ENCODE results near the gene MT1G. TPM values are rescaled to one million over a fixed set of nuclear protein-coding genes. Genes with fewer than 3 reads are reported as not detected.
A peak's percentile ranks its signal among the peaks of the same experiment; 100 is the strongest.
"Not testable (repeated sequence)": the region's sequence is repeated elsewhere in the genome, so short reads cannot be mapped to it uniquely, and the experiment has no call there.

MT1G gene
- total RNA-seq (not detected), polyA plus RNA-seq (1 to 10 TPM in 1 of 2 donors, not detected in 1; 1.3 TPM)

DNA sequence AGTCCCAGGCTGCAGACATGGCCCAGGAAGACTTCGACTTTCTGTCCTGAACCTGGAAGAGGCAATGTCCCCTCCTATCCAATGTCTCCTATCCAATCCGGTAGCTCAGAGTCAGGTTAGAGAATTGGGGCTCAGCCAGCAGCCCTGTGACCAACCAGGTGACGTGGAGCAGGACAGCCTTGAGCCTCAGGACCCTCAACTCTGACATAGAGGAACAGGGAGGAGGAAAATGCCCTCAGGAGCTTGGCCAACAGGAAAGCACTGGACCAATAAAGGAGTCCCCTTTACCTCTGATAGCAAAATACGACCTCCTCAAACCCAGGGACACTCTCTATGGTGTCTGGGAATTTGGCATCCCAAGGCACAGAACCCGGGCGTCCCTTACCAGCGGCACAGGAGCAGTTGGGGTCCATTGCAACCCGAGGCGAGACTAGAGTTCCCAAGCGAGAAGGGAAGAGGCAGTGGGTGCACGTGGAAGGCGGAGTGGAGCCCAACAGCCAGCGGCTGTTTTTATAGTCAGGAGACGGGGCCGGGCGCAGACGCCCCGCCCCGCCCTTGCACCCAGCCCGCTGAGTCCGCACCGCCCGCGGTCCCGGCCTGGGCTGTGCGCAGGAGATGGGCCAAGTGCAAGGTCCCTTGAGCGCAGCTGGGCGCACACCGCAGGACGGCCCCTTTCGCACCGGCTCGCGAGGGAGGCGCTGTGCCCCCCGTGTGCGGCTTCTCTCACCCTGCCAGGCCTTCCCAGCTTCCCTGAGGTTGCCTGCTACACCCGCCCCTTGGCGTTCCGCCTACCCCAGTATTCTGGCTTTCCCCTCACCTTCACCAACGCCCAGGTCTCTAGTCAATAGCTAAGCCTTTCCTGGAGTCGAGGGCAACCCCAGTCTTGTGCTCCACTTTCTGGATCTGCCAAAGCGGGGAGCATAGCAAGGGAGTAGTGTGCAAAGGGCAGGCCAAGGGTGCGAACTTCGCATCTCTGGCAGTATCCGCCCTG lies at the start of gene MT1G:
Gene MT1G, minus strand, starts transcription at position 485 of the 991 bp plus-strand sequence. Its CDS starts 72 bp downstream, at position 413.
- no peaks in the 10 kb centered on the region for H3K9me3 ChIP-seq (ENCODE audit: control insufficient read depth in 1 of 2, low read length in 2 of 2)
- H3K4me3 ChIP-seq (ENCODE audit: low read length in 2 of 2), result no peak within 1 kb of the TSS
- ChIA-PET POLR2A (ENCODE audit: partially characterized antibody) (interaction anchor here (0.9 kb wide), 1 partner anchor 24 kb away, joined by 3 read pairs; no protein-coding TSS in a partner anchor), CTCF (ENCODE audit: partially characterized antibody) (no interaction called here)
- Mint-ChIP-seq H3K4me3 (peak within 1 kb of the TSS in 6 of 8 donors; percentile 21 to 76 (median 31)), H3K4me1 (peaks cover 9 to 29% (median 18%) of the 10 kb centered on the region in 4 donors), H3K36me3 (peaks cover 1 to 6% of the 10 kb centered on the region in 2 donors), H3K27ac (peak within 1 kb of the TSS in 1 of 7 donors; percentile 38), H3K9me3 (no peaks in the 10 kb centered on the region), H3K27me3 (peaks cover 33 to 46% of the 10 kb centered on the region in 2 donors)
- peaks cover 18% of the 10 kb centered on the region for H3K4me1 ChIP-seq (ENCODE audit: insufficient read depth, low read length)
- no peaks in the 10 kb centered on the region for H3K36me3 ChIP-seq (ENCODE audit: insufficient read depth, low read length)
- peaks cover 32% of the 10 kb centered on the region for H3K27me3 ChIP-seq (ENCODE audit: insufficient read depth, low read length)
- intact Hi-C loops (cut with micrococcal nuclease), result no loop called here
- no peak within 1 kb of the TSS for H3K27ac ChIP-seq (ENCODE audit: low read depth, low read length)
- DNase-seq, result no peak

DNA sequence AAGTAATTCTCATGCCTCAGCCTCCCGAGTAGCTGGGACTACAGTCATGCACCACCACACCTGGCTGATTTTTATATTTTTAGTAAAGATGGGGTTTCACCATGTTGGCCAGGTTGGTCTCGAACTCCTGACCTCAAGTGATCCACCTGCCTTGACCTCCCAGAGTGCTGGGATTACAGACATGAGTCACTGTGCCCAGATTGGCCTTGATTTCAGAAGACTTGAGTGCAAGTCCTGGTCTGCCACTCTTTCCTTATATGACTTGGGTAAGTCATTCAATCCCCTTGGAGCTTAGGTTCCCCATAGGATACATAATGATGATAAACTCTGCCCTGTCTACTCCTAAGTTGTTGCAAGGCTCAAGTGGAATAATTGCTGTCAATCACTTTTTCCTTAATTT lies 49.7 kb upstream of the MT1G start:
- H3K4me3 Mint-ChIP-seq; H3K27ac ChIP-seq (ENCODE audit: low read depth, low read length); H3K27me3 ChIP-seq (ENCODE audit: insufficient read depth, low read length); H3K4me1 ChIP-seq (ENCODE audit: insufficient read depth, low read length); H3K4me1 Mint-ChIP-seq; DNase-seq; H3K36me3 ChIP-seq (ENCODE audit: insufficient read depth, low read length); H3K36me3 Mint-ChIP-seq; H3K27me3 Mint-ChIP-seq; H3K4me3 ChIP-seq (ENCODE audit: low read length in 2 of 2); H3K9me3 ChIP-seq (ENCODE audit: control insufficient read depth in 1 of 2, low read length in 2 of 2); intact Hi-C loops (cut with micrococcal nuclease); H3K27ac Mint-ChIP-seq; H3K9me3 Mint-ChIP-seq: not testable (repeated sequence)
- ChIA-PET CTCF (ENCODE audit: partially characterized antibody) (interaction anchor here (1.4 to 2.1 kb wide), 2 partner anchors 16 to 75 kb away, joined by 3 to 6 read pairs; no protein-coding TSS in a partner anchor), POLR2A (ENCODE audit: partially characterized antibody) (interaction anchor here (0.6 to 1.1 kb wide), 2 partner anchors 10 to 11 kb away, joined by 3 read pairs; no protein-coding TSS in a partner anchor)

DNA sequence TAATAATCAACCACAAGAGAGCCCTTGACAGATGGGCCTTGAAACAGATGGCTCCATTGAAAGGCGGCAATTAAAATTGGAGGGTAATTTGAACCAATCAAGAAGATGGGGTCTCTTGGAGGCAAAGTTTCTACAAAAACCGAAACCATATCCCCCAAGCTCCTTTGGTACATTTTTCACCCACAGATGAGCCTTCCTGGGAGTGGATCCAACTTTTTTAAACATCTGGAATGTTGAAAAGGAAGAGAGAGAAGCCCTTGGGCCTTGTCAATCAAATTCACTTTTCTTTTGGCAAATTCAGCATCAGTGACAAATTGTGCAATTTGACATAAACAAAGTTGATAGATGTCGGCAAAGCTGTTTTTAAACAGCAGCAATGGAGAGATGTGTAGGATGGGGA lies 48.9 kb upstream of the MT1G start:
- Histone ChIP-seq H3K36me3 (ENCODE audit: insufficient read depth, low read length) (no peaks in the 10 kb centered on the region), H3K4me1 (ENCODE audit: insufficient read depth, low read length) (no peaks in the 10 kb centered on the region), H3K27ac (ENCODE audit: low read depth, low read length) (no peak overlapping the region), H3K4me3 (ENCODE audit: low read length in 2 of 2) (no peak overlapping the region), H3K27me3 (ENCODE audit: insufficient read depth, low read length) (no peaks in the 10 kb centered on the region), H3K9me3 (ENCODE audit: control insufficient read depth in 1 of 2, low read length in 2 of 2) (no peaks in the 10 kb centered on the region)
- Mint-ChIP-seq H3K4me3 (no peak overlapping the region), H3K9me3 (no peaks in the 10 kb centered on the region), H3K27ac (no peak overlapping the region), H3K27me3 (no peaks in the 10 kb centered on the region), H3K4me1 (no peaks in the 10 kb centered on the region), H3K36me3 (no peaks in the 10 kb centered on the region)
- intact Hi-C loops (cut with micrococcal nuclease), result no loop called here
- POLR2A ChIA-PET (ENCODE audit: partially characterized antibody), result interaction anchor here (1.1 kb wide), 1 partner anchor 9 kb away, joined by 3 read pairs; no protein-coding TSS in a partner anchor
- DNase-seq, result no peak
- CTCF ChIA-PET (ENCODE audit: partially characterized antibody), result interaction anchor here (2.1 kb wide), 1 partner anchor 15 kb away, joined by 6 read pairs; no protein-coding TSS in a partner anchor

DNA sequence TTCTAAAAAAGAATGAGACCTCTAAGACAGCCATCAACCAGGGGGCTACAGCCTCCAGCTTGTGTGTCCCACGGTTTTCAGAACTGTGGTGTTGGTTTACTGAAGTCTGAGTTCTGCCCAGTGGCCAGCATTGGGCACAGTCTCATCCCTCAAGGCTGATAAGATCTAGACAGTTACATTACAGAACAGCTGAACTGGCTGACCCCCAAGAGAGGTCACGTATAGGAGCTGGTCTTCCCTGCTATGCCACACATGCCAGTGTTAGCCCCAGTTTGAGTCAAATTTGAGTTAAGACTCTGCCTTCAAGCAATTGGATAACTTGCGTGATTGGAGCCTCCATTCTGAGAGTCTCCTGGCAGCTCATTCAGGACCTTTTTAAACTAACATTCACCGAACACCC lies 47.3 kb upstream of the MT1G start:
- Mint-ChIP-seq H3K27ac (no peak overlapping the region), H3K36me3 (no peaks in the 10 kb centered on the region), H3K27me3 (no peaks in the 10 kb centered on the region), H3K4me3 (no peak overlapping the region), H3K4me1 (peaks cover 0 to 5% (median under 1%) of the 10 kb centered on the region in 4 donors), H3K9me3 (no peaks in the 10 kb centered on the region)
- POLR2A ChIA-PET (ENCODE audit: partially characterized antibody), result no interaction called here
- CTCF ChIA-PET (ENCODE audit: partially characterized antibody), result interaction anchor here (1.0 kb wide), 1 partner anchor 13 kb away, joined by 3 read pairs; no protein-coding TSS in a partner anchor
- DNase-seq, result no peak
- intact Hi-C loops (cut with micrococcal nuclease), result no loop called here
- H3K4me1 ChIP-seq (ENCODE audit: insufficient read depth, low read length), result no peaks in the 10 kb centered on the region
- no peaks in the 10 kb centered on the region for H3K27me3 ChIP-seq (ENCODE audit: insufficient read depth, low read length)
- no peaks in the 10 kb centered on the region for H3K36me3 ChIP-seq (ENCODE audit: insufficient read depth, low read length)
- H3K4me3 ChIP-seq (ENCODE audit: low read length in 2 of 2), result no peak overlapping the region
- H3K9me3 ChIP-seq (ENCODE audit: control insufficient read depth in 1 of 2, low read length in 2 of 2), result no peaks in the 10 kb centered on the region
- H3K27ac ChIP-seq (ENCODE audit: low read depth, low read length), result no peak overlapping the region

DNA sequence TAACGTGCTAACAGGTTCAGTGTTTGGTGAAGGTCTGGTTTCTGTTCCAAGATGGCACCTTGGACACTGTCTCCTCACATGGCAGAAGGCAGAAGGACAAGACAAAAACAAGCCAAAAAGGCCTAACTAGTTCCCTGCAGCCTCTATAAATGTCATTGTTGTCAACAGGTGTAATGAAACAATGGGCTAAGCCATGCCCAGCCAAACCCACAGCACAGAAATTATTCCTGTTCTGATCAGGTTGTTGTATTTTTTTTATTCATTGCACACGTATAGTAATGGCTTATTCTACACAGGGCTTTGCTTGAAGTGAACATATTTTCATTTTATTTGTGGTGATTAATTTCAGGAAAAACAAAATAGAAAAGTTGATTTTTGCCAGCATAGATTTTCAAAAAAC lies 45.9 kb upstream of the MT1G start:
- Mint-ChIP-seq H3K27ac (no peak overlapping the region), H3K9me3 (no peaks in the 10 kb centered on the region), H3K27me3 (no peaks in the 10 kb centered on the region), H3K4me1 (peaks cover 5 to 15% (median 6%) of the 10 kb centered on the region in 4 donors), H3K36me3 (no peaks in the 10 kb centered on the region), H3K4me3 (no peak overlapping the region)
- no peak overlapping the region for H3K27ac ChIP-seq (ENCODE audit: low read depth, low read length)
- no peak overlapping the region for H3K4me3 ChIP-seq (ENCODE audit: low read length in 2 of 2)
- POLR2A ChIA-PET (ENCODE audit: partially characterized antibody), result no interaction called here
- no peaks in the 10 kb centered on the region for H3K36me3 ChIP-seq (ENCODE audit: insufficient read depth, low read length)
- peaks cover 9% of the 10 kb centered on the region for H3K4me1 ChIP-seq (ENCODE audit: insufficient read depth, low read length)
- CTCF ChIA-PET (ENCODE audit: partially characterized antibody), result interaction anchor here (0.7 to 0.8 kb wide), 2 partner anchors 12 to 36 kb away, joined by 3 read pairs; no protein-coding TSS in a partner anchor
- no peaks in the 10 kb centered on the region for H3K27me3 ChIP-seq (ENCODE audit: insufficient read depth, low read length)
- no peaks in the 10 kb centered on the region for H3K9me3 ChIP-seq (ENCODE audit: control insufficient read depth in 1 of 2, low read length in 2 of 2)
- intact Hi-C loops (cut with micrococcal nuclease), result no loop called here
- DNase-seq, result no peak

DNA sequence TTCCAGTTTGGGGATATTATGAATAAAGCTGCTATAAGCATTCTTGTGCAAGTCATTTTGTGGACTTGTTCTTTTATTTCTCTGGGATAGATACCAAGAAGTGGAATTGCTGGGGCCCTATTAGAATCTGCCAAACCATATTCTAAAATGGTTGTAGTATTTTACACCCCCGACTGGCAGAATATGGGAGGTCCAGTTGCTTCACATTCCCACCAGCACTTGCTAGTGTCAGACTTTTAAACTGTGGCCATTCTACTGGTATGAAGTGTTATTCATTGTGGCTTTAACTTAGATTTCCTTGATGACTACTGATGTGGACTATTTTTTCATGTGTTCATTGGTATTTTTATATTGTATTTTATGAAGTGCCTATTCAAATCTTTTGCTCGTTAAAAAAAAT lies 44.0 kb upstream of the MT1G start:
- peaks cover 20% of the 10 kb centered on the region for H3K4me1 ChIP-seq (ENCODE audit: insufficient read depth, low read length)
- ChIA-PET POLR2A (ENCODE audit: partially characterized antibody) (no interaction called here), CTCF (ENCODE audit: partially characterized antibody) (no interaction called here)
- Mint-ChIP-seq H3K27ac (no peak overlapping the region), H3K9me3 (no peaks in the 10 kb centered on the region), H3K4me1 (peaks cover 12 to 23% (median 15%) of the 10 kb centered on the region in 4 donors), H3K4me3 (no peak overlapping the region), H3K36me3 (no peaks in the 10 kb centered on the region), H3K27me3 (no peaks in the 10 kb centered on the region)
- H3K27ac ChIP-seq (ENCODE audit: low read depth, low read length), result no peak overlapping the region
- intact Hi-C loops (cut with micrococcal nuclease), result no loop called here
- no peaks in the 10 kb centered on the region for H3K9me3 ChIP-seq (ENCODE audit: control insufficient read depth in 1 of 2, low read length in 2 of 2)
- H3K36me3 ChIP-seq (ENCODE audit: insufficient read depth, low read length), result no peaks in the 10 kb centered on the region
- no peak overlapping the region for H3K4me3 ChIP-seq (ENCODE audit: low read length in 2 of 2)
- no peak for DNase-seq
- H3K27me3 ChIP-seq (ENCODE audit: insufficient read depth, low read length), result no peaks in the 10 kb centered on the region

DNA sequence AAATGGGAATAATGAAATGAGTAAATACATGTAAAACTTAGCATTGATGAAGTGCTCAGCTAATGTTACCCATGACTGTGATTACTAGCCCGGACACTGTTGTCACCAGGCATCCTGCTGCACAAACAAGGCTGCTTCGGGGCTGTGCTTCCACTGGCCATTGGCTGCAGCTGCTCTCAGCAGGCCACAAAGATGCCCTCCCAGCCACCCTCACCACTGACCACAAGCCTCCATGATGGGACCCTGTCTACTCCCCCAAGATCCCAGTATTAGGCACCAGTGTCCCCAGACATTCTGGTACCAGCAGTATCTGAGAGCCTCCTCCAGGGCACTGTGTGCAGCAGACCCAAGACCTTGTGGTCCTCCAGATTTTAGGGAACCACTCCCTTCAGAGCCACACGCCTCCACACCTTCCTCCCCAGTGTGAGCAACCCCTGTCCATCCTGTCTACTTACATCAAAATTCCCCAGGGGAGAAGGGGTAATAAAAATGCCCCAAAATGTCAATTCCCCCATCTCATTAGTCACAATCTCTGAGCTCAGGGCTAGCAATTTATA lies 42.4 kb upstream of the MT1G start:
- CTCF ChIA-PET (ENCODE audit: partially characterized antibody), result interaction anchor here (2.3 kb wide), 1 partner anchor 9 kb away, joined by 10 read pairs; no protein-coding TSS in a partner anchor
- no peaks in the 10 kb centered on the region for H3K36me3 Mint-ChIP-seq
- no peak for DNase-seq
- no peaks in the 10 kb centered on the region for H3K9me3 Mint-ChIP-seq
- Histone ChIP-seq H3K27me3 (ENCODE audit: insufficient read depth, low read length) (no peaks in the 10 kb centered on the region), H3K27ac (ENCODE audit: low read depth, low read length) (no peak overlapping the region), H3K9me3 (ENCODE audit: control insufficient read depth in 1 of 2, low read length in 2 of 2) (no peaks in the 10 kb centered on the region), H3K4me1 (ENCODE audit: insufficient read depth, low read length) (peaks cover 20% of the 10 kb centered on the region), H3K4me3 (ENCODE audit: low read length in 2 of 2) (no peak overlapping the region), H3K36me3 (ENCODE audit: insufficient read depth, low read length) (no peaks in the 10 kb centered on the region)
- no peaks in the 10 kb centered on the region for H3K27me3 Mint-ChIP-seq
- POLR2A ChIA-PET (ENCODE audit: partially characterized antibody), result interaction anchor here (2.0 kb wide), 1 partner anchor 19 kb away, joined by 6 read pairs; no protein-coding TSS in a partner anchor
- intact Hi-C loops (cut with micrococcal nuclease), result no loop called here
- H3K4me1 Mint-ChIP-seq, result peaks cover 12 to 23% (median 15%) of the 10 kb centered on the region in 4 donors
- peak overlapping the region in 2 of 8 donors; percentile 36 to 53 for H3K4me3 Mint-ChIP-seq
- peak overlapping the region in 1 of 7 donors; percentile 73 for H3K27ac Mint-ChIP-seq

All from CD4-positive, alpha-beta memory T cell (primary cell).